HT1080 (cell line): ENCODE data around the gene CAPS. TPM values are rescaled to one million over a fixed set of nuclear protein-coding genes. Genes with fewer than 3 reads are reported as not detected.
A peak's percentile ranks its signal among the peaks of the same experiment; 100 is the strongest.
"Not testable (repeated sequence)": the region's sequence is repeated elsewhere in the genome, so short reads cannot be mapped to it uniquely, and the experiment has no call there.

Source experiments
- DNase-seq: peaks from one replicate; pipeline ENCODE4 v3.0.0-alpha.2; 2015; ENCODE audit warnings: low read depth
- total RNA-seq: library from RNA; depleted of rRNA; stranded (reverse); fragments of >200 nt; shearing (Covaris generic); gene quantifications from 2 replicates; pipeline ENCODE4 v1.2.3, GENCODE V29; 2014; rRNA removed

CAPS gene
- total RNA-seq, 1 experiment from 2014 or later = 0.71 TPM

DNA sequence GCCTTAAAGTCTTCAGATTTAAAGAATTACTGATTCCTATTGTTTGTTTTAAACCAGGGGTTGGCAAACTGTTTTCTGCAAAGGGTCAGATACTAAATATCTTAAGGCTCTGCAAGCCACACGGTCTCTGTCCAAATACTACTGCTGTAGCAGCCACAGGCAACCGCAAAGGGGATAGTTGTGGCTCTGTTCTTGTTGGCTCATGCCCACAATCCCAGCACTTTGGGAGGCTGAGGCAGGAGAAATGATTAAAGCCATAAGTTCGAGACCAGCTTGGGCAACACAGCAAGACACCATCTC is 41.5 kb downstream of the CAPS start:
- no peak for DNase-seq

DNA sequence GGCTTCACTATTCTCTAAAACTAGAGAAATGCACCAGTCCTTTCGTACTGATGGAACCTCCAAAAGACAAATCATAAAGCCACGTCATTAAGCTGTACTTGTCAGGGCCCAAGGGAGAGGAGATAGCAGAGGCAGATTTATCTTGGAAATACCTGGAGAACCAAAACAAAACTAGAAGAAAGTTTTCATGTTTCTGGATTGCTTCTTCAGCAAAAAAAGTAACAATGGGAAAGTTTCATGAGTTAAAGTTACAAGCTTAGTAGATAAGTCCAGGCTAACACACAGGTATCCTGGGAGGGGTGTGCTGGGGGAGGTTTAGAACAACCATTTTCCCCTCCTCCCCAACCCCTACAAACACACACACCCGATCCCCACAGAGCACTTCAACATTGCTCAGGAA is 42.3 kb downstream of the CAPS start:
- no peak for DNase-seq

DNA sequence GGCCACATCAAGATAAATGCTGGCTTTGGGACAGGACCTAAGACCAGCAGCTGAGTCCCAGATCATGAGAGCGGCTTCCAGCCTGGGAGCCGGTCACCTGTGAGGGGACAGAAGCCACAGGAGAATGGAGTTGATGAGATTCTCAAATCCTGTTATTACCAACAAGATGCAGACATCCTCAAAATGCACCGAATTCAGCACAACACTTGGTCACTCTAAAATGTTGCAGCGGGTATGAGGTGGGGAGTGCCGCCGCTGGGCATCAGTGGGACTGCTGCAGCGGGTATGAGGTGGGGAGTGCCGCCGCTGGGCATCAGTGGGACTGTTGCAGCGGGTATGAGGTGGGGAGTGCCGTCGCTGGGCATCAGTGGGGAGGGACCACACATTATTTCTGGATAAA is 42.7 kb downstream of the CAPS start:
- no peak for DNase-seq

DNA sequence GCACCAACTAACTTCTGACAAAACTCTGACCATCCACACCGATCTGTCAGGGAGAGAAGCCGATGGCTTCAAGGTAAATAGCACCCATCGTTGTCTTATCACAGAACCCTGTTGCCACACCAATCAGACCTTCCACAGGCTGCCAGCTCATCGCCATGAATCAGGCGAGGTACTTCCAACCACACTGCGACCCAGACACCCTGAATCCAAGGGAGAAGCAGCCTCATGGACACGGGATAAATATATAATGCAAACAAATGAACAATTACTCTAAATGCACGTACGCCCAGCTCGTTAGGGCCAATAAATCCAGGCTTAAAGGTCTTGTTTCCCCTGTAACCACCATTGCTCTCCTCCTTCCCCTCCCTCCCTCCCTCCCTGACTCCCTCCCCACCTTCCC is 43.1 kb downstream of the CAPS start:
- DNase-seq = no peak

DNA sequence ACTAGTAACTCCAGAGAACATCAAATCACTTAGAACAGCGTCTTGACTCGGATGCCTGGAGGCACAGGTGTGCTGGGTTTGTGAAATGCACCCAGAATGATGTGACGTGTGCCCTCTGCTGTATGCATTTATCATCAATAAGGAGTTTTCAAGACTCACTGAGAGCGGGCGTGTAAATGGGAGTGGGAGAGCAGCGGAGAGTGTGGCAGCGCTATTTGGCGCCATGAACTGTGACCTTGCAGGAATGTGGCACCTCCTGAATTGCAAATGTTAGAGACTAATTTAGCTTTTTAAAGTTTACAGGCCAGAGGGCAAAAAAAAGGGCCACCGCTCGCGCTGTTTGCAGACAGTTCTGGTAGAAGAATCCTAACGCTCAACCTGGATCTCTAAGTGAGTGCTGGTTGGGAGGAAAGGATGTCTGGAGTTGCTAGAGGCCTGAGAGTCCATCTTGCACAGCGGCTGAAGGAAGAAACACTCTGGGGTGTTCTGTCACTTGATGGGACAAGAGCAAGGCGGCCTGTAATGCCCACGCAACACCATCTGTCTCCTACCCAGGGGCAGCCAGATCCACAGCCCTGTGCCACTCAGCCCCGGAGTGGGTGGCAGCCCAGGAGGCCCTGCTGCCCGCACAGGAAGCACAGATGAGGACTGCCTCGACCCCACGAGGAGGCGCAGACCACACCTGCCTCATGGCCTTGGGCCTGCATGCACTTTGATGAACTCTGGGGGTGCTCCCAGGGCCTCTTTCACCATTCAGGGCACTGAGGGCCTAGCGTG is 44.2 kb downstream of the CAPS start:
- no peak for DNase-seq

DNA sequence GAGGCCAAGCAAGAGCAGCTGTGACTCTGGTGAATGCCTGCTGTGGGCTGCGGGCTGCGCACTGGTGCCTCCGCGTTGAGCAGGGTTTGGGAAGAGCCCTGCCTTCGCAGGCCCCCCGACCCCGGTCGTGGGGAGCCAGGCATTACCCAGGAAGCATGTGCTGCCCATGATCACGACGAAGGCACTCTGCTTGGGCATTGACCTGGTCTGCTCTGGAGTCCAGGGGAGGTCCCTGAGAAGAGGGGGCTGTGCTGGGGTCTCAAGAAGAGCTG is 44.7 kb downstream of the CAPS start:
- DNase-seq = no peak

DNA sequence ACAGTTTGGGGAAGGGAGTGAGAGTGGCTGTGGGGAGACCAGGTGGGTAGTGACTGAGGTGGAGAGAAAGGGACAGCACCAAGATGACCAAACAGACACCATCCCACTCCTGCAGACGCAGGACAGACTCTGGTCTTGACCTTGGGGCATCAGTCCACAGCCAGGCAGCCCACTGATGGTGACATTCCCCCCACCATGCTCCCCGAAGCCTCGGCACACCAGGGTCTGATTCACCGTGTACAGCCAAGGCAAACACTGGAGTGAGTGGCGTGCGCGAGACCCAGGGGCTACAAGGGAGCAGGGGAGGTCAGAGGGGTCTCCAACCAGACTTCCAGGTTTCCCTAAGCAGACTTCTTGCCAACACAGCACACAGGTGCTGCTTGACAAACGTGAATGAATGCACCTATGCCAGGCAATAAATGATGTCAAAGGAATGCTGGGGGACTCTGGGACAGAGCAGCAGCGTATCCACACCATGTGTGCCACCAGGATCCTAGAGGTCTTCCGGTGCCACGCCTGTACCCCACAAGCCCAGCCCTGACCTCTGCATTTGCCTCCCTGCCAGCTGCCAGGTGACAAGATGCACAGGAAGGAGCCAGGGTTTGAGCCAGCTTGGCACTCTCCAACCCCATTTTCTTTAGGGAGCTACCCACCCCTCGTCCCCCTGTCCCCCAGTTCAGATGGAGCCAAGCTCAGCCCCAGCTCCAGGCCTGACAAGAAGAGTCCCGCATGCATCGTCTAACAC is 45.4 kb downstream of the CAPS start:
- DNase-seq = no peak

DNA sequence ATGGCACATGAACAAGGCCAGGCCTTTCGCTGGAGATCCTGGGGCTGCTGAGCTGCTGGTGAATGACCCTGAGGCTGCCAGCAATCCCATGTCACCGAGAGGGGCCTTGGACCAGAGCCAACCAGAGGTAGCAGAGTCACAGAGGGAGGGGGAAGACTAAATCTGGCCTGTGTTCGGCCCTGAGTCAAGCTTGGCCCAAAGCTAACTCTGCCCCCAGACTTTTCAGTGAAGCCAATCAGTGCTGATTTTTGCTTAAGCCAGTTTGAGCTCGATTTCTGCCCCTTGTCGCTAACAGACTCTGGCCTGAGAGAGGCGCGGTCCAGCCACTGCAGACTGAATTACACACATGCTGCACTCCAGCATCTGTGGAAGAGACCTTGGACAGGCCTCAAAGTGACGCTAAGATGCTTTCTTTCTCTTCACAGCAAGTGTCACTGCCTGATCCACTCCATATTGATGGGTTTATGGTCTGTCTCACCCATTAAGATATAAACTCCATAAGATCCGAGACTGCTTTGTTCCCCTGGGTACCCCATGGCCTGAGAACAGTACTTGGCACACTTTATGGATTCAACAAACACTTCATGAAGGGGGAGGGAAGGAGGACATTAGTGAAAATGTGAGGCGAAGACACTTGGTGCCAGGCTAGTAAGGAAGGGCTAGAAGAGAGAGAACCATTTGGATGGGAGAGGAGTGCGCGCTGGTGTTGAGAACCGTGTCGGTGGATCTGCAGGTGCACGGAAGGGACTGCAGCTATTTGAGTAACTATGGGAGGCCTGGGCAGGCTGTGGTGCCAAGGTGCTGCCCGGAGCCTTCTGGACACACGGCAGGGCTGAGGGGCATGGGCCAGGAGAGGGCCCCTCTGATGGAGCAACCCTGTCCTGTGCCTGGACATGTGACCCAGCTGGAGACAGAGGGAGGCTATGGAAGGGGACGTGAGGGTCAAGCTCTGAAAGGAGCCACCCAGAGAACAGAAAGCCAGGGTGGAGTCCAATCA is 46.2 kb downstream of the CAPS start:
- no peak for DNase-seq

DNA sequence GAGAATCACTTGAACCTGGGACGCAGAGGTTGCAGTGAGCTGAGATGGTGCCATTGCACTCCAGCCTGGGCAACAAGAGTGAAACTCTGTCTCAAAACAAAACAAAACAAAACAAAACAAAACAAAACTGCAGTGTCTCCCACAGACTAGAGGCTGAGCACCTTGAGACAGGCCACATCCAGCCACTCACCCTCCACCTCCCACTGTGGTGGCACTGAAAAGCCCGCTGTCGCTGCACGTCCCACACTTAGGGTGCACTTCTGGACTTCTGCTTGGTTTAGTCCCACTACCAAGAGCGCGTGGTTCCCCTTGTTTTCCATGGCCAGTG is 47.6 kb downstream of the CAPS start:
- DNase-seq = not testable (repeated sequence)

DNA sequence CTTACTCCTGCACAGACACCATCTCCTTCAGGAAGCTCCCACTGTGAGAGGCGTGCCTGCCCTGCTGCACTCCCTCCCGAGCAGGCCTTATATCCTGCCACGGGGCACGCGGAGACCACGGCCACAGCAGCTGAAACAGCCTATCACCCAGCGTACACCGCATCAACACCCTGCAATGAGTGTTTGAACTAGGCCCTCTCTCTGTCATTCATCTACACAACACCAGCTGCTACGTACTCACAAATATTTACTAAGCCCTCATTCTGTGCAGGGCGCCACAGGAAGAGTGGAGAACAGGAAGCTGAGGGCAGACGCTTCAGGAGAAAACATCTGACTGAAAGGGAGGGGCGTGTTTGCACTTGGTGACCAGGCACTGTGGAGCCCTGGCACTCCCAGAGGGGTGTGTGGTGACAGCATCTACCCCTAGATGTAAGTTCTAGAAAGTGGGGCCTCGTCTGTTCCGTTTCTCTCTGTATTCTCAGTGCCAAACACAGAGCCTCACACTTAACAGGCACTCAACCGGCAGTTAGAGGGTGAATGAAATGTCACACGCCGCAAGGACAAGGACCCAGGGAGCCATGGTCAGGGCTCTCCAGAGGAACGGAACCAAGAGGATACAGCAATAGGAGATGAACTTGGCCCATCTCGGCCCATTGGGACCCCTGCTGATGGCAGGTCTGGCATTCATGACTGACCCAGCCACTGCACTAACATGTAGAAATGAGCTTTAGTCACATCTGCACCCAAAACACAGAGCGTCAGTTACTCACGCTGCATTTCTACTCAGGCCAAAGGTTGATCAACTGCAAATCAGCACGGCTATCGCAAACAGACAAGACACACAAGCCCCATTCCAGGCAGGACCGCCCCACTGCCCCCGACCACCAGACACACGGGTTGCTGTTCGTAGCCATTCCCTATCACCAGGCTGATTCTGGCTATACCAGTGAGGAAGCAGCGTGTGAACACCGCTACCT is 48.2 kb downstream of the CAPS start:
- peak; percentile 11 for DNase-seq

DNA sequence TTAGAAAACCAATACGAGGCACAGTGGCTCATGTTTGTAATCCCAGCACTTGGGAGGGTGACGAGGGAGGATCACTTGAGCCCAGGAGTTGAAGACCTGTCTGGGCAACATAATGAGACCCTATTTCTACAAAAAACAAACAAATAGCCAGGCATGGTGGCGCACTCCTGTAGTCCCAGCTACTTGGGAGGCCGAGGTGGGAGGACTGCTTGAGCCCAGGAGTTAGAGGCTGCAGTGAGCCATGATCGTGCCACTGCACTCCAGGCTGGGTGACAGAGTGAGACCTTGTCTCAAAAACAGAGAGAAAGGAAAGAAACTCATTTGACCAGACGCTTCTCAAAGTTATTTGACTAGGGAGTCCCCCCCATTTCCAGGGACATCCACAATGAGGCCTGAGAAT is 49.2 kb downstream of the CAPS start:
- DNase-seq = not testable (repeated sequence)

DNA sequence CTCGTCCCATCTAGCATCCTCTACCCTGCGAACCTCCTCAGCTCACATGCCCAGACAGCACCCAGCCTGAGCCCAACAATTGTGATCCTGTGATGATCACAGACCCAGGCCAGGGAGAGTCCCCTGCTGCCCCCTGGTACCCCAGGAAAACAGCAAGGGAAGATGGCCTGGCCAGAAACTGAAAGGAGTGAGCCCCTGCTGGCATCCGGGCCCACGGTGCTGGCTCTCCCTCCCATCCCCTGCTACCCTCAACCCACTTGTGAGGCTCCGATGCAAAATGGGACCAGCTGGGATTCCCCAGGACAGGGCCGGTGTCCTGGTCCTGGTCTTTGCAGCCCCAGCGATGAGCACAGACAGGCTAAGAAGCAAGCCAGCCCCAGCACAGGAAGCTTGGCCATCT is 49.8 kb downstream of the CAPS start:
- no peak for DNase-seq

DNA sequence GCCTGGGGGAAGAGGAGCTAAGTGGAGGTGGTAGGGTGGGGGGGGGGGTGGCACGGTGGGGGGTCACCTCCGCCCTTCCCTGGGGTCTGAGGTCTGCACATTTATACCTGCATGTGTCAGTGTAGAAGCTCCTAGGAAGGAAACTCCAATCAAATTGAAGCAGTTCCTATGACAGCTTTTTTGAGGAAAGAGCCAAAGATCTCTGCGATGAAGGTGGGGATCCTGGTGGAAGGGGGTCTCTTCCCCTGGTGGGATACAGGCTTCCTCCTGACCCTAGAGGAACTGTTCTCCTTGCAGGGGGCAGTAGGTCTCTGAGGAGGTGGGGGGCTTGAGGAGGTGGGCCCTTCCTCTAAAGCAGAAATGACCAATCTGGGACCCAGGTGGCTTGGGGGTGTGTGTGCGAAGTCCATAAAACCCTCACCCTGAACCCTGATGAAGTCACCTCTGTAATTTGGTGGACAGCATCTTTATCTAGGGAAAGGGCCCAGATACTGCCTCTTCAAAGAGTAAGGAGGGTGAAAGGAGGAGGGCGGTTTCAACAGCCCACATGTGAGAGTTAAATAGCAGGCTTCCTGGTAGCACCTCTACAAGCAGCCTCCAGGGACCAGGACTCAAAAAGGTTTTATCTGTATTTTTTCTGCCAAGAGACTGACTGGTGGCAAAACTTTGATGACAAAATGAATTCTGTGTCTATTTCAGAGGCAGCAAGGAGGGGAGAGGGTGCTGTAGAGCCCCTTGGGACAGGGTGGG is 50.9 kb downstream of the CAPS start:
- DNase-seq = no peak

Other genes with a start within 250 kb of the CAPS start
- 234 and 256 TPM in 2 replicates for gene MICOS13, start 233.7 kb upstream of the CAPS start, total RNA-seq
- gene HSD11B1L, start 233.2 kb upstream of the CAPS start, total RNA-seq = 4.5 and 6.2 TPM in 2 replicates
- 1,434 and 2,039 TPM in 2 replicates for gene RPL36, start 224.0 kb upstream of the CAPS start, total RNA-seq
- 139 and 153 TPM in 2 replicates for gene LONP1, start 194.1 kb upstream of the CAPS start, total RNA-seq
- gene CATSPERD, start 193.6 kb upstream of the CAPS start, total RNA-seq = 0.20 TPM in 1 of 2 replicates, not detected in the other
- gene PRR22, start 129.5 kb upstream of the CAPS start, total RNA-seq = 4.1 and 5.9 TPM in 2 replicates
- 56.5 and 71.8 TPM in 2 replicates for gene DUS3L, start 123.1 kb upstream of the CAPS start, total RNA-seq
- gene NRTN, start 109.2 kb upstream of the CAPS start, total RNA-seq = 0.53 TPM in 1 of 2 replicates, not detected in the other
- not detected in 2 replicates for gene FUT6, start 74.6 kb upstream of the CAPS start, total RNA-seq
- gene FUT3, start 62.8 kb upstream of the CAPS start, total RNA-seq = not detected in 2 replicates
- gene FUT5, start 43.7 kb upstream of the CAPS start, total RNA-seq = not detected in 2 replicates
- gene NDUFA11, start 10.5 kb upstream of the CAPS start, total RNA-seq = 220 and 283 TPM in 2 replicates
- gene VMAC, start 9.4 kb upstream of the CAPS start, total RNA-seq = 0.90 and 1.3 TPM in 2 replicates
- 61.9 and 89.2 TPM in 2 replicates for gene RANBP3, start 63.9 kb downstream of the CAPS start, total RNA-seq
- 3.5 and 8.6 TPM in 2 replicates for gene RFX2, start 196.2 kb downstream of the CAPS start, total RNA-seq
- gene ACSBG2, start 221.4 kb downstream of the CAPS start, total RNA-seq = not detected in 2 replicates